H1 (cell line): ENCODE results near the gene SEPTIN1. TPM values are rescaled to one million over a fixed set of nuclear protein-coding genes. Genes with fewer than 3 reads are reported as not detected.

Source experiments
- CTCF ChIA-PET: fragments of 300-600 bp; sonication (Branson Sonifier 250); formaldehyde crosslinking; loops from one replicate; lab custom pipeline; 2021; ENCODE audit not compliant: partially characterized antibody; lab: Charles Lee
- POLR2A ChIA-PET: fragments of 300-600 bp; sonication (Branson Sonifier 250); formaldehyde crosslinking; loops from one replicate; lab custom pipeline; 2021; ENCODE audit warnings: inconsistent platforms; ENCODE audit not compliant: partially characterized antibody; lab: Charles Lee
- DNase-seq, 2 experiments: peaks; one replicate each; pipeline versions ENCODE4 v3.0.0 to v3.0.0-alpha.2; 2010 to 2022; ENCODE audit warnings: low spot score in 2 of 2, low read depth in 1 of 2, mixed read lengths in 1 of 2
- FAIRE-seq: peaks from 2 replicates; lab custom pipeline; 2011; peaks lifted over from hg19 to GRCh38; lab: Jason Lieb, UNC
- H2AFZ ChIP-seq: 2 replicates; pipeline ENCODE4 v1.8.1; 2012; ENCODE audit warnings: low read length, inconsistent platforms
- H2AK5ac ChIP-seq: 2 replicates; pipeline ENCODE4 v1.6.1; 2013; ENCODE audit warnings: low read depth, low read length
- H2BK120ac ChIP-seq: replicated peaks from 2 replicates; pipeline ENCODE3; 2013; ENCODE audit warnings: low read depth, low read length, inconsistent platforms
- H2BK12ac ChIP-seq: 2 replicates; pipeline ENCODE4 v1.6.1; 2013; ENCODE audit warnings: low read depth, low read length
- H2BK15ac ChIP-seq: 2 replicates; pipeline ENCODE4 v1.6.1; 2013; ENCODE audit warnings: low read length
- H2BK20ac ChIP-seq: 2 replicates; pipeline ENCODE4 v1.6.1; 2013; ENCODE audit warnings: low read length
- H2BK5ac ChIP-seq: 2 replicates; pipeline ENCODE4 v1.6.1; 2013; ENCODE audit warnings: low read depth, low read length
- H3K14ac ChIP-seq: 2 replicates; pipeline ENCODE4 v1.6.1; 2013; ENCODE audit warnings: inconsistent platforms; ENCODE audit not compliant: insufficient read length
- H3K18ac ChIP-seq: 2 replicates; pipeline ENCODE4 v1.6.1; 2013; ENCODE audit warnings: low read length; ENCODE audit errors: extremely low read depth
- H3K23ac ChIP-seq: 2 replicates; pipeline ENCODE4 v1.6.1; 2013; ENCODE audit warnings: inconsistent platforms; ENCODE audit not compliant: insufficient read length
- H3K23me2 ChIP-seq: 2 replicates; pipeline ENCODE4 v1.6.1; 2013; ENCODE audit warnings: low read depth, low read length
- H3K27ac ChIP-seq: 2 replicates; pipeline ENCODE4 v1.6.1; 2011; ENCODE audit warnings: low read depth, low read length, inconsistent platforms
- H3K27me3 ChIP-seq, 4 experiments: replicated peaks in 1 of 4; 1 replicate in 1 of 4; 2 replicates in 3 of 4; pipeline versions ENCODE4 v1.6.1 to v1.8.1; 2011 to 2013; ENCODE audit warnings: low read length in 3 of 4, mild to moderate bottlenecking in 3 of 4, inconsistent platforms in 2 of 4, mixed read lengths in 2 of 4, moderate library complexity in 1 of 4; ENCODE audit not compliant: control insufficient read depth in 3 of 4, insufficient read depth in 3 of 4; ENCODE audit errors: extremely low read depth in 1 of 4
- H3K36me3 ChIP-seq, 4 experiments: 2 replicates each; pipeline versions ENCODE4 v1.6.1 to v1.8.1; 2011 to 2013; ENCODE audit warnings: mild to moderate bottlenecking in 4 of 4, low read length in 3 of 4, moderate library complexity in 2 of 4, control low read depth in 1 of 4, inconsistent platforms in 1 of 4; ENCODE audit not compliant: insufficient read depth in 4 of 4, control insufficient read depth in 2 of 4
- H3K4ac ChIP-seq: replicated peaks from 2 replicates; pipeline ENCODE3; 2013; ENCODE audit warnings: low read length, low read depth, mixed read lengths, inconsistent platforms; ENCODE audit not compliant: insufficient read length
- H3K4me1 ChIP-seq, 4 experiments: replicated peaks in 1 of 4; 1 replicate in 1 of 4; 2 replicates in 3 of 4; pipeline versions ENCODE4 v1.6.1 to v1.8.1; 2011 to 2013; ENCODE audit warnings: low read length in 3 of 4, inconsistent platforms in 2 of 4, mixed read lengths in 1 of 4; ENCODE audit not compliant: insufficient read depth in 4 of 4, control insufficient read depth in 3 of 4
- H3K4me2 ChIP-seq, 2 experiments: 2 replicates each; pipeline versions ENCODE4 v1.6.1 to v1.8.1; 2011 to 2013; ENCODE audit warnings: low read depth in 2 of 2, low read length in 2 of 2, control low read depth in 1 of 2, inconsistent platforms in 1 of 2, mild to moderate bottlenecking in 1 of 2; ENCODE audit not compliant: insufficient read depth in 1 of 2
- H3K4me3 ChIP-seq, 4 experiments: fragments of 200-600, 300-600 bp in 1 of 4; sonication (generic), shearing (Covaris generic), sonication (Bioruptor Twin) in 1 of 4; 2 replicates each; pipeline versions ENCODE4 v1.5.1 to v1.8.1; 2011 to 2016; ENCODE audit warnings: low read length in 4 of 4, low read depth in 3 of 4, control low read depth in 2 of 4, inconsistent platforms in 2 of 4, mild to moderate bottlenecking in 2 of 4, mixed read lengths in 1 of 4, moderate library complexity in 1 of 4; ENCODE audit not compliant: insufficient read depth in 2 of 4; ENCODE audit errors: extremely low read depth in 1 of 4
- H3K56ac ChIP-seq: replicated peaks from 2 replicates; pipeline ENCODE3; 2013; ENCODE audit warnings: low read depth, mild to moderate bottlenecking, mixed read lengths, low read length, inconsistent platforms; ENCODE audit not compliant: insufficient read length
- H3K79me1 ChIP-seq: 2 replicates; pipeline ENCODE4 v1.6.1; 2013; ENCODE audit warnings: low read depth, low read length, control low read depth
- H3K79me2 ChIP-seq, 2 experiments: 2 replicates each; pipeline versions ENCODE4 v1.6.1 to v1.8.1; 2012 to 2013; ENCODE audit warnings: low read length in 2 of 2, mild to moderate bottlenecking in 2 of 2, inconsistent platforms in 1 of 2; ENCODE audit not compliant: insufficient read depth in 2 of 2, control insufficient read depth in 1 of 2
- H3K9ac ChIP-seq, 4 experiments: replicated peaks in 1 of 4; 1 replicate in 1 of 4; 2 replicates in 3 of 4; pipeline versions ENCODE4 v1.6.1 to v1.8.1; 2011 to 2013; ENCODE audit warnings: low read depth in 3 of 4, low read length in 3 of 4, control low read depth in 2 of 4, mild to moderate bottlenecking in 2 of 4, moderate library complexity in 2 of 4, inconsistent platforms in 1 of 4; ENCODE audit errors: extremely low read depth in 1 of 4
- H3K9me3 ChIP-seq, 2 experiments: 2 replicates each; pipeline versions ENCODE4 v1.6.1 to v1.8.1; 2012 to 2013; ENCODE audit warnings: mild to moderate bottlenecking in 2 of 2, moderate library complexity in 2 of 2, control low read depth in 1 of 2, inconsistent platforms in 1 of 2, low read depth in 1 of 2, low read length in 1 of 2, mixed read lengths in 1 of 2; ENCODE audit not compliant: insufficient read depth in 2 of 2
- H4K20me1 ChIP-seq, 2 experiments: replicated peaks in 1 of 2; 2 replicates each; pipeline versions ENCODE3 to v1.8.1; 2011 to 2013; ENCODE audit warnings: inconsistent platforms in 2 of 2, low read length in 2 of 2, mild to moderate bottlenecking in 1 of 2; ENCODE audit not compliant: insufficient read depth in 2 of 2, control insufficient read depth in 1 of 2
- H4K5ac ChIP-seq: 2 replicates; pipeline ENCODE4 v1.6.1; 2013; ENCODE audit warnings: low read length, low read depth, mixed read lengths, inconsistent platforms; ENCODE audit not compliant: insufficient read length
- H4K8ac ChIP-seq: 2 replicates; pipeline ENCODE4 v1.8.0; 2013; ENCODE audit warnings: mild to moderate bottlenecking, moderate library complexity, low read length, inconsistent platforms; ENCODE audit not compliant: insufficient read depth; ENCODE audit errors: extremely low read depth
- H4K91ac ChIP-seq: replicated peaks from 2 replicates; pipeline ENCODE3; 2013; ENCODE audit warnings: low read length, mixed read lengths, inconsistent platforms; ENCODE audit not compliant: insufficient read length
- ATF3 ChIP-seq: IDR thresholded peaks from 2 replicates; pipeline ENCODE4 v1.6.1; 2011; ENCODE audit warnings: low read depth, mild to moderate bottlenecking, low read length; ENCODE audit not compliant: insufficient read depth
- BACH1 ChIP-seq: IDR thresholded peaks from 2 replicates; pipeline ENCODE4 v1.6.1; 2012; ENCODE audit warnings: low read length, improper control_type of control experiment
- CBX5 ChIP-seq: fragments of 300-800, 300-1000 bp; sonication (generic); IDR thresholded peaks from 2 replicates; pipeline ENCODE4 v1.7.1; 2016; ENCODE audit warnings: antibody characterized with exemption, low read length, low read depth
- NRF1 ChIP-seq: IDR thresholded peaks from 2 replicates; pipeline ENCODE4 v1.6.1; 2011; ENCODE audit warnings: mild to moderate bottlenecking, low read depth, low read length, improper control_type of control experiment
- RBBP5 ChIP-seq: IDR thresholded peaks from 2 replicates; pipeline ENCODE4 v1.7.1; 2012; ENCODE audit warnings: low read depth, mild to moderate bottlenecking, inconsistent platforms, low read length, moderate library complexity, borderline replicate concordance
- SIX5 ChIP-seq: IDR thresholded peaks from 2 replicates; pipeline ENCODE4 v1.6.1; 2011; ENCODE audit warnings: mild to moderate bottlenecking, low read depth, low read length
- SP1 ChIP-seq: IDR thresholded peaks from 2 replicates; pipeline ENCODE4 v1.6.1; 2011; ENCODE audit warnings: low read depth, low read length
- SP2 ChIP-seq: IDR thresholded peaks from 2 replicates; pipeline ENCODE4 v1.6.1; 2012; ENCODE audit warnings: mild to moderate bottlenecking, low read length, inconsistent platforms
- TBP ChIP-seq: IDR thresholded peaks from 2 replicates; pipeline ENCODE4 v1.6.1; 2011; ENCODE audit warnings: low read depth, low read length, improper control_type of control experiment
- YY1 ChIP-seq: IDR thresholded peaks from 2 replicates; pipeline ENCODE4 v1.6.1; 2011; ENCODE audit warnings: low read depth, mild to moderate bottlenecking, low read length
- WGBS, 2 experiments: shearing (Covaris generic) in 1 of 2; methylation state at CpG; one replicate each; pipeline versions ENCODE4 v1.1.6 to v1.1.7; 2013 to 2015; ENCODE audit warnings: low lambda C conversion rate in 2 of 2, mixed read lengths in 2 of 2, inconsistent platforms in 1 of 2, low coverage in 1 of 2, missing lambda C conversion rate in 1 of 2; ENCODE audit not compliant: insufficient replicate concordance in 2 of 2, insufficient coverage in 1 of 2, insufficient read length in 1 of 2; ENCODE audit errors: extremely low coverage in 1 of 2, missing lambda C conversion rate in 1 of 2; 5-methylcytosine and 5-hydroxymethylcytosine counted together
- polyA plus RNA-seq, 7 experiments: library from polyadenylated mRNA; depleted of rRNA in 3 of 7; stranded (reverse) in 5 of 7; unstranded in 2 of 7; fragments of >200 nt in 5 of 7; fragments of 200-250 nt in 2 of 7; gene quantifications; 1 replicate in 5 of 7; 2 replicates in 1 of 7; 4 replicates in 1 of 7; pipeline versions ENCODE4 v1.2.1 to v1.2.3, GENCODE V29; 2011 to 2013; ENCODE audit warnings: missing spikeins in 2 of 7, mixed read lengths in 2 of 7
- total RNA-seq: library from RNA; stranded (reverse); fragmentation: NEBNext Ultra II Directional; extraction: Animal tissue kit (Norgen Biotek cat#: 25700); gene quantifications from 2 replicates; pipeline ENCODE4 v1.2.1, GENCODE V29; 2021

Gene SEPTIN1
- total and polyA plus RNA-seq, 2 of the 8 experiments (the other 6 are each of a cell fraction or from before 2014, with no cell fraction given), result 0.24 to 1.4 TPM

DNA sequence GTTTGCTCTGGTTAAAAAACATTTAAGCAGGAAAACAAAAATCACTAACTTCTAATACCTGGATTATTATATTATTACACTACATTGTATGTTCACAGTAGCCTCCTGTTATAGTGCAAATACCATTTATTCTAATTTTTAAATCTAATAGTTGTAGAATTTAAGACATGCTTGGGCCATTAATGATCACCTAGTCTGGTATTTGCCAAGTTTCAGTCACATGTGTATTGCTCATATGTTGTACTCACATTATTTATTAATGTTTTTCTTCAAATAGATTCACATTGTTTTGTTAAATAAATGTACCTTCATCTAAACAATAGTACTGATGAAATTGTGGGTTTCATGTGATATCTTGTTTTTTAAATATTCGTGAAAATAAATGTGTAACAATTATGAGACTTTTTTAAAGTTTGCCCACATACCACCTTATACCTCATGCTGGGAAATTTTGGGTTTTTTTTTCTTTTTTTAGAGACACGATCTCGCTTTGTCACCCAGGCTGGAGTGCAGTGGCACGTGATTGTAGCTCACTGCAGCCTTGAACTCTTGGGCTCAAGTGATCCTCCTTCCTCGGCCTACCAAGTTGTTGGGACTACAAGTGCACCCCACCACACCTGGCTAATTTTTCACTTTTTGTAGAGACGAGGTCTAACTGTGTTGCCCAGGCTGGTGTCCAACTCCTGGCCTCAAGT is 30.9 kb upstream of the SEPTIN1 start:
- Histone ChIP-seq H2BK5ac (no peak overlapping the region), H2AFZ (no peak overlapping the region), H3K4me2 (no peak overlapping the region), H3K27ac (no peak overlapping the region), H4K5ac (no peak overlapping the region), H3K79me2 (peaks cover 0 to 4% of the 10 kb centered on the region in 2 experiments; a peak in 2 of 4 replicates), H2BK12ac (no peak overlapping the region), H2BK120ac (no peak overlapping the region), H2AK5ac (no peak overlapping the region), H4K91ac (no peak overlapping the region), H3K9ac (no peak overlapping the region), H3K27me3 (no peaks in the 10 kb centered on the region), H3K18ac (no peak overlapping the region), H4K8ac (peak overlapping the region; percentile 40; the same call in 1 of the 2 replicates), H4K20me1 (peaks cover 2 to 18% of the 10 kb centered on the region in 2 experiments), H3K23ac (no peak overlapping the region), H2BK15ac (no peak overlapping the region), H3K79me1 (peaks cover 5% of the 10 kb centered on the region; the same call in 1 of the 2 replicates), H3K14ac (no peak overlapping the region), H3K4ac (no peak overlapping the region), H3K36me3 (peaks cover 0 to 11% (median 4%) of the 10 kb centered on the region in 4 experiments; a peak in 7 of 8 replicates), H3K56ac (no peak overlapping the region), H2BK20ac (no peak overlapping the region), H3K4me3 (no peak overlapping the region), H3K23me2 (peaks cover 1% of the 10 kb centered on the region; the same call in 1 of the 2 replicates), H3K9me3 (no peaks in the 10 kb centered on the region), H3K4me1 (peaks cover 0 to 7% (median 2%) of the 10 kb centered on the region in 4 experiments; a peak in 6 of 7 replicates)
- 92% methylated on average over 6 of the region's 6 CpGs; no CpG with 5 or more reads in 1 of the 2 experiments for WGBS, 2 experiments
- CTCF ChIA-PET, result interaction anchor here (1.1 to 1.7 kb wide), 3 partner anchors 17 to 122 kb away, joined by 3 to 6 read pairs (median 4); partner anchors contain the start of gene DCTPP1
- POLR2A ChIA-PET, result interaction anchor here (1.4 to 1.5 kb wide), 2 partner anchors 14 to 18 kb away, joined by 3 to 6 read pairs; partner anchors contain the start of gene ZNF48
- DNase-seq (no peak), FAIRE-seq (no peak)
- TF ChIP-seq SP1 (no peak), TBP (no peak), CBX5 (no peak), SP2 (no peak), YY1 (no peak), SIX5 (no peak), NRF1 (no peak), BACH1 (no peak), RBBP5 (no peak), ATF3 (no peak)
